Mesodermal cell (in vitro differentiated cells): ENCODE data around the gene LRRC75B.
A peak's percentile ranks its signal among the peaks of the same experiment; 100 is the strongest.
"Not testable (repeated sequence)": the region's sequence is repeated elsewhere in the genome, so short reads cannot be mapped to it uniquely, and the experiment has no call there.

Experiments used
- H3K27ac ChIP-seq: 2 replicates; pipeline ENCODE4 v1.7.0; 2013; ENCODE audit warnings: mild to moderate bottlenecking, low read depth, low read length, moderate library complexity; ENCODE audit not compliant: severe bottlenecking
- H3K36me3 ChIP-seq: 2 replicates; pipeline ENCODE4 v1.7.1; 2013; ENCODE audit warnings: mild to moderate bottlenecking, low read length, moderate library complexity; ENCODE audit not compliant: control insufficient read depth, insufficient read depth
- H3K4me1 ChIP-seq: one replicate; pipeline ENCODE4 v1.7.1; 2013; ENCODE audit warnings: mild to moderate bottlenecking, low read length; ENCODE audit not compliant: insufficient read depth, control insufficient read depth, poor library complexity, severe bottlenecking
- H3K4me3 ChIP-seq: 2 replicates; pipeline ENCODE4 v1.7.0; 2013; ENCODE audit warnings: low read length, control low read depth, mild to moderate bottlenecking; ENCODE audit not compliant: insufficient read depth, poor library complexity, severe bottlenecking; ENCODE audit errors: extremely low read depth
- H3K9me3 ChIP-seq: 2 replicates; pipeline ENCODE4 v1.7.1; 2013; ENCODE audit warnings: mild to moderate bottlenecking, low read length, moderate library complexity; ENCODE audit not compliant: control insufficient read depth
- WGBS, 2 experiments: methylation state at CpG; one replicate each; pipeline ENCODE4 v1.1.5; 2013; ENCODE audit warnings: missing lambda C conversion rate in 2 of 2; ENCODE audit not compliant: insufficient coverage in 2 of 2; 5-methylcytosine and 5-hydroxymethylcytosine counted together

The LRRC75B gene

GRCh38 chr22:24566899-24567511 is 25.9 kb downstream of the LRRC75B start:
- Histone ChIP-seq H3K4me1 (no peaks in the 10 kb centered on the region), H3K4me3 (no peak overlapping the region), H3K27ac (no peak overlapping the region), H3K9me3 (no peaks in the 10 kb centered on the region), H3K36me3 (peaks cover 93% of the 10 kb centered on the region)
- 90 to 93% methylated on average over 7 of the region's 8 CpGs for WGBS, 2 experiments

- Histone ChIP-seq H3K9me3 (no peaks in the 10 kb centered on the region), H3K4me3 (no peak overlapping the region), H3K36me3 (peaks cover 88% of the 10 kb centered on the region), H3K27ac (no peak overlapping the region), H3K4me1 (no peaks in the 10 kb centered on the region)
- WGBS, 2 experiments = 100% methylated on average over 2 of the region's 2 CpGs
Measured at GRCh38 chr22:24565077-24565476, 27.8 kb downstream of the LRRC75B start.

GRCh38 chr22:24564376-24565058 is 28.4 kb downstream of the LRRC75B start:
- WGBS, 2 experiments = 89 to 94% methylated on average over 2 of the region's 2 CpGs
- Histone ChIP-seq H3K27ac (no peak overlapping the region), H3K4me1 (no peaks in the 10 kb centered on the region), H3K9me3 (no peaks in the 10 kb centered on the region), H3K4me3 (no peak overlapping the region), H3K36me3 (peaks cover 88% of the 10 kb centered on the region)

GRCh38 chr22:24563246-24563645 is 29.6 kb downstream of the LRRC75B start:
- Histone ChIP-seq H3K27ac (no peak overlapping the region), H3K4me1 (no peaks in the 10 kb centered on the region), H3K9me3 (no peaks in the 10 kb centered on the region), H3K36me3 (peaks cover 88% of the 10 kb centered on the region), H3K4me3 (no peak overlapping the region)
- 83 to 92% methylated on average over 1 to 2 of the region's 2 CpGs for WGBS, 2 experiments

GRCh38 chr22:24559471-24559870 is 33.4 kb downstream of the LRRC75B start:
- WGBS, 2 experiments = 97 to 100% methylated on average over 3 to 4 of the region's 4 CpGs
- H3K4me1 ChIP-seq = peaks cover 9% of the 10 kb centered on the region
- H3K9me3 ChIP-seq = no peaks in the 10 kb centered on the region
- peaks cover 70% of the 10 kb centered on the region for H3K36me3 ChIP-seq
- no peak overlapping the region for H3K27ac ChIP-seq
- no peak overlapping the region for H3K4me3 ChIP-seq

GRCh38 chr22:24555165-24556039 is 37.5 kb downstream of the LRRC75B start, which contains the start of gene SNRPD3:
Gene SNRPD3 (plus strand): TSS chr22:24555999. CDS start chr22:24557675, 1,676 bp downstream.
- Histone ChIP-seq H3K9me3 (no peaks in the 10 kb centered on the region), H3K4me1 (peaks cover 24% of the 10 kb centered on the region), H3K36me3 (peaks cover 49% of the 10 kb centered on the region), H3K27ac (peak within 1 kb of the TSS; percentile 91), H3K4me3 (peak within 1 kb of the TSS; percentile 94)
- 0% methylated on average over 44 to 54 of the region's 59 CpGs for WGBS, 2 experiments

GRCh38 chr22:24554313-24555164 is 38.3 kb downstream of the LRRC75B start, which contains the start of gene GUCD1:
Gene GUCD1 (minus strand): TSS chr22:24555138. CDS start chr22:24554991, 147 bp downstream.
- Histone ChIP-seq H3K4me3 (peak within 1 kb of the TSS; percentile 94), H3K36me3 (peaks cover 48% of the 10 kb centered on the region), H3K4me1 (peaks cover 24% of the 10 kb centered on the region), H3K9me3 (no peaks in the 10 kb centered on the region), H3K27ac (peak within 1 kb of the TSS; percentile 91)
- WGBS, 2 experiments = 1% methylated on average over 47 to 55 of the region's 64 CpGs

- no peak overlapping the region for H3K27ac ChIP-seq
- H3K4me3 ChIP-seq = peak overlapping the region; percentile 94
- no peaks in the 10 kb centered on the region for H3K9me3 ChIP-seq
- H3K4me1 ChIP-seq = peaks cover 24% of the 10 kb centered on the region
- 86 to 88% methylated on average over 6 to 7 of the region's 12 CpGs for WGBS, 2 experiments
- peaks cover 44% of the 10 kb centered on the region for H3K36me3 ChIP-seq
Measured at GRCh38 chr22:24553597-24554312, 39.1 kb downstream of the LRRC75B start.

GRCh38 chr22:24552503-24553286 is 40.2 kb downstream of the LRRC75B start:
- not testable (repeated sequence) for H3K9me3 ChIP-seq, H3K27ac ChIP-seq, H3K4me3 ChIP-seq
- 89 to 95% methylated on average over 7 to 10 of the region's 10 CpGs for WGBS, 2 experiments
- peaks cover 41% of the 10 kb centered on the region for H3K36me3 ChIP-seq
- peaks cover 24% of the 10 kb centered on the region for H3K4me1 ChIP-seq
